NCI-H2196 treated with DMSO at 0.1 percent for 48 hours (cell line): ENCODE data around the gene PCIF1.
A peak's percentile ranks its signal among the peaks of the same experiment; 100 is the strongest.
"Not testable (repeated sequence)": the region's sequence is repeated elsewhere in the genome, so short reads cannot be mapped to it uniquely, and the experiment has no call there.

Experiments used
- DNase-seq: peaks from one replicate; lab custom pipeline; 2025; ENCODE audit not compliant: unreplicated experiment; lab: John Stamatoyannopoulos, UW

PCIF1 gene

GRCh38 chr20:45946149-45946970, 11.9 kb downstream of the PCIF1 start:
- no peak for DNase-seq

- DNase-seq: no peak
Measured at GRCh38 chr20:45947110-45947866, 12.8 kb downstream of the PCIF1 start.

GRCh38 chr20:45948261-45948733, 13.8 kb downstream of the PCIF1 start:
- no peak for DNase-seq

GRCh38 chr20:45948742-45949541, 14.5 kb downstream of the PCIF1 start:
- DNase-seq: no peak

- no peak for DNase-seq
Measured at GRCh38 chr20:45949542-45950329, 15.3 kb downstream of the PCIF1 start.

- no peak for DNase-seq
Measured at GRCh38 chr20:45950330-45950646, 15.8 kb downstream of the PCIF1 start.

- no peak for DNase-seq
Measured at GRCh38 chr20:45951925-45952834, 17.7 kb downstream of the PCIF1 start.

- DNase-seq: no peak
Measured at GRCh38 chr20:45952861-45953260, 18.4 kb downstream of the PCIF1 start.

GRCh38 chr20:45953672-45954071, 19.2 kb downstream of the PCIF1 start:
- DNase-seq: no peak

- DNase-seq: not testable (repeated sequence)
Measured at GRCh38 chr20:45956326-45956725, 21.8 kb downstream of the PCIF1 start.

GRCh38 chr20:45957021-45957941, 22.8 kb downstream of the PCIF1 start:
- no peak for DNase-seq

- DNase-seq: no peak
Measured at GRCh38 chr20:45958593-45958992, 24.1 kb downstream of the PCIF1 start.

- DNase-seq: no peak
Measured at GRCh38 chr20:45959126-45959525, 24.6 kb downstream of the PCIF1 start.

GRCh38 chr20:45959956-45960630, 25.6 kb downstream of the PCIF1 start:
- DNase-seq: no peak

GRCh38 chr20:45962031-45962755, 27.7 kb downstream of the PCIF1 start:
- no peak for DNase-seq

- peak; percentile 40 for DNase-seq
Measured at GRCh38 chr20:45963059-45964005, 28.8 kb downstream of the PCIF1 start.
